Neural progenitor cell (in vitro differentiated cells): ENCODE measurements around the gene MAGI2.

Experiments used
- EZH2 ChIP-seq: fragments of 200-600 bp; sonication (generic); IDR thresholded peaks from 2 replicates; pipeline ENCODE4 v1.6.1; 2017; ENCODE audit warnings: antibody characterized with exemption, mild to moderate bottlenecking, moderate library complexity
- EZH2phosphoT487 ChIP-seq: fragments of 200-600 bp; sonication (generic); IDR thresholded peaks from 2 replicates; pipeline ENCODE4 v1.6.1; 2017; ENCODE audit warnings: antibody characterized with exemption
- TF ChIP-seq, protein P1 (sequence below): fragments of 200-600 bp; sonication (generic); IDR thresholded peaks from 2 replicates; pipeline ENCODE4 v1.5.1; 2017; ENCODE audit warnings: antibody characterized with exemption, mild to moderate bottlenecking

DNA sequence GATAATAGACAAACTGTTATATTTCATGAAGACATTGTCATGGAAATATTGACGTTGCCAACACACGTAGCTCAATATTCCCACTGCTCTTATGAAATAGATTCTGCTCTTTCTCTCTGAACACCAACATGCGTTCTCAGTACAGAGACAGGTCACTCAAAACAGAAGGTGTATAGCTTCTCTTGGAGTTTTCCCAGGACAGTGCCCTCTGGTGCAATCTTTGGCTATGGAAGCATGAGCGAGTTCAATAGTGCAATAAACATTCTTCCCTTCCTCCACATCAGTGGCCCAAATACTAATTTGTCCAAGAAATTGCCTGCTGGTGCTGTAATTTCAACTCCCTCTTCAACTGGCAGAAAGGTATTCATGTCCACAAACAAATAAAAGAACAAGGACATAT is 145.3 kb downstream of the MAGI2 start:
- TF ChIP-seq, protein P1, sequence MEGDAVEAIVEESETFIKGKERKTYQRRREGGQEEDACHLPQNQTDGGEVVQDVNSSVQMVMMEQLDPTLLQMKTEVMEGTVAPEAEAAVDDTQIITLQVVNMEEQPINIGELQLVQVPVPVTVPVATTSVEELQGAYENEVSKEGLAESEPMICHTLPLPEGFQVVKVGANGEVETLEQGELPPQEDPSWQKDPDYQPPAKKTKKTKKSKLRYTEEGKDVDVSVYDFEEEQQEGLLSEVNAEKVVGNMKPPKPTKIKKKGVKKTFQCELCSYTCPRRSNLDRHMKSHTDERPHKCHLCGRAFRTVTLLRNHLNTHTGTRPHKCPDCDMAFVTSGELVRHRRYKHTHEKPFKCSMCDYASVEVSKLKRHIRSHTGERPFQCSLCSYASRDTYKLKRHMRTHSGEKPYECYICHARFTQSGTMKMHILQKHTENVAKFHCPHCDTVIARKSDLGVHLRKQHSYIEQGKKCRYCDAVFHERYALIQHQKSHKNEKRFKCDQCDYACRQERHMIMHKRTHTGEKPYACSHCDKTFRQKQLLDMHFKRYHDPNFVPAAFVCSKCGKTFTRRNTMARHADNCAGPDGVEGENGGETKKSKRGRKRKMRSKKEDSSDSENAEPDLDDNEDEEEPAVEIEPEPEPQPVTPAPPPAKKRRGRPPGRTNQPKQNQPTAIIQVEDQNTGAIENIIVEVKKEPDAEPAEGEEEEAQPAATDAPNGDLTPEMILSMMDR = peak; percentile 34
- TF ChIP-seq EZH2 = no peak
- TF ChIP-seq EZH2phosphoT487 = no peak
